HG02970 (cell line): ENCODE measurements around the gene FGF12.

ENCODE experiments used
- ATAC-seq: cut with Tn5 transposase; IDR thresholded peaks from one replicate; pipeline ENCODE4 v1.9.1; 2021; ENCODE audit warnings: mild to moderate bottlenecking, moderate library complexity, moderate number of reproducible peaks; ENCODE audit not compliant: unreplicated experiment, low FRiP score

The FGF12 gene

DNA sequence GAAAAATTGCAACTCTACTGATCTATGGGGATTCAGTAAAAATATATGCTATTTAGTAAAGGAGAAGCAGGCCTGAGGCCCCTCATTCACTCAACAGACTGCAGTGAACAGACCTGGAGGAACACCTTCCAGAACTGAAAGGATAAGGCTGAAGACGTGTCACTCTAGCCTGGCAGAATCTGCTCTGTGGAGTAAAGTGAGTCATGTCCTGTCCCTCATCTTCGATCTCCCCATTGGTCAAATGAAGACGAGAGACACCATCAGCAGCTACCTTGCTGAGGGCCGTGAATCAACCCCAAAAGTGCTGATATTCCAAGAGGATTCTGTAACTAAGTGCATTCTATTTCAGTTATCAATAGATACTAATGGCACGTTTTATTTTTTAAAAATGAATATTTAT is 359.7 kb downstream of the FGF12 start:
- ATAC-seq = no peak

DNA sequence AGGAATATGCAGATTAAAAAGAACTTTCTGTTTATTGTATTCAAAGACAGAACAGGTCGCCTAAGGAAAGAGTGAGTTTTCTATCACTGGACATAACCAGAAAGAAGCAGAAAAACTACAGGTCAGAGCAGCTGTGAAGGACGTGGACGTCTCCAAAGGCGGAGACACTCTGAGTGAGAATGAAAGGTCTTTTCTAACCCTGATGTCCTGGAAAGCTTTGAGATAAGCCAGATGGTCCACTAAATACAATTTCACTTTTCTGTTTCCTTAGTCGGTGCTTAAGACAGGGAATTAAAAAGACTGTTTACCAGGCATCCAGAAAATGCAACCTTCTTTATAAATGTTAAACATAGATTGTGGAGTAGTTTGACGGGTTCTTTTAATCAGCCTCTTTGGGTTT is 360.4 kb downstream of the FGF12 start:
- no peak for ATAC-seq

DNA sequence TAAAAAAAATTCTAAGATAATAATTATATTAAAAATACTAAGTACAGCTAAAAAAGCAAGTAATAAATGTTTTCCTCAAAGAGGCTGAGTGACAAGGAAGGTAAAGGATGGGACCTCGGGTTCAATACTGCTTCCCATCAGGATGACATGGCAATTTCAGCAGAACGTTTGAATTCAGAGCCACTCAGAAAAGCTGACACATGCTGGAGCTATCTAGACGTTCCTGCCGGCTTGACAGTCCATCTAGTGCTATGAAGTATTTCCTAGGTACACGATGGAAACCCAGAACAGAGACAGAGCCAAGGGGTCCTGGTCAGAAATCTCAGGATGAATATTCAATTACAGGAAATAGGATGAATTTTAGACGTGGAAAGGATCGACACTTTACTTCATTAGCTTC is 361.8 kb downstream of the FGF12 start:
- no peak for ATAC-seq

DNA sequence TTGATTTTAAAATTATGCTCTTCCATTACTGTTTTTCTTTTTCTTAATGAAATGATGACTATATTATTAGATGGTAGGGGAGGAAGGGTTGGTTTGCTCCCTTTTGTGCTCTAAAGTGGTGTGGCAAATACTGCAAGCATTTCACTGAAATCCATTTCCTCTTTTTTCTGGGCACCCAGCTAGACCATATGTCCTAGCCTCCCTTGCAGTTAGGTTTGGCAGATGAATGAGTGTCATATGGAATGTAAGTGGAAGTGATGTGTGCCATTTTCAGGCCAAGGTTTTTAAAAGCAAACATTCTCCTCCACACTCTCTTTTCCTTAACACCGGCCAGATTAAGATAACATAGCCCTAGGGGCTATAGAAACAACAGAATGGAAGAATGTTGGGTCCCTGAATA is 363.0 kb downstream of the FGF12 start:
- no peak for ATAC-seq

DNA sequence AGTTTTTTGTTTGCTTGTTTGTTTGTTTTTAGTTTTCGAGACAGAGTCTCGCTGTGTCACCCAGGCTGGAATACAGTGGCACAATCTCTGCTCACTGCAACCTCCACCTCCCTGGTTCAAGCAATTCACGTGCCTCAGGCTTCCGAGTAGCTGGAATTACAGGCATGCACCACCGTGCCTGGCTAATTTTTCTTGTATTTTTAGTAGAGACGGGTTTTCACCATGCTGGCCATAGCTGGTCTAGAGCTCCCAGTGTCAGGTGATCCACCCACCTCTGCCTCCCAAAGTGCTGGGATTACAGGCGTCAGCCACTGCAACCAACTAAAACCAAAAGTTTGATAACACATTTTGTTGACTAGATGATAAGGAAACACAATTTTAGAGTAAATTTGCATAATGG is 372.7 kb downstream of the FGF12 start:
- no peak for ATAC-seq

DNA sequence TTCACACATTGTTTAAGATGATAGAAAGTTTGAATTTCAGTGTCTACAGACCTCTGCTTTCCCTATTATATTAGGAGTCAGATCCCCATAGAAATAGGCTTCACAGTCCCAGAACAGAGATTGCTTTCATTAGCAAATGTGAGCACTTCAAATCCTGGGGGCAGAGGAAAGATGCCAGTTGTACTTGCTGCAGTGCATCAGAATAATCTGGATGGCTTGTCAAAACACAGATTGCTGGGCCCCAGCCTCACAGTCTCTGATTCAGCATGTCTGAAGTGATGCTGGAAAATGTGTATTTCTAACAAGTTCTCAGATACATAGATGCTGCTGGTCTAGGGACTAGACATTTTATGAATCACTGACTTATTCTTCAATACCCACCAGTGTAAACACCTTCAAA is 375.2 kb downstream of the FGF12 start:
- ATAC-seq = no peak

DNA sequence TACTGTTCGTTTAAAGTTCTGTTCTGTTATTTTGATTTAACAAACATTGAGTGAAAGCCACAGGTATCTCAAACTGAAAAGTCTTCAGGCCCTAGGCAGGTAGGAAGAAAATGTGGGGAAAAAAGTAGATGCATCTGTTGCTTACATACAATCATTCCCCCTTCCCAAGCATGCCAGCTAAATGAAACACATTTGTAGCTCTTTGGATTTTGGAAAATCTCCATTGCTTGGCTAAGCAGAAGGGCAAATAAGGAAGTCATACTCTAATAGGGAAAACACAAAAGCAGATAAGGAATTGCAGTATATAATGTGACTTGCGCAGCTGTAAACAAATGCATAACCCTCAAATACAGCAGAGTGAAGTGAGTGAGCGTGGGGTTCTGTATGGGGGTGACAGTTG is 375.9 kb downstream of the FGF12 start:
- ATAC-seq = no peak

DNA sequence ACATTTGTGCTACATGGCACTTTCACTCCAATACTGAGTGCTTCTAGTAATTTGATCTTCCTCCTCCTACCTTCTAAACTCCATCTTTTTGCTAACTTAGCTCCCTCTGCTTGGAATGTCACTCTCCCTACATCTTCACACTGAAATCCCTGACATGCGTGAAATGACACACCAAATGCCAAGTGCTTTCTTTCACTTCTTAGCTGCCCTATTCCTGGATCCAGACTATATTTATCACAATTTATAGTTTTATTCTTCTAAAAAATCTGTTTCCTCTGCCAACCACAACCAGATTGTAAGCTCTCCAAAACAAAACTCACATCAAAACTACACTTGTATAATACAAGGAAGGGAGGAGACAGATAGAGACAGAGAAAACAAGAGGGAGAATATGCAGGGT is 387.3 kb downstream of the FGF12 start:
- ATAC-seq = no peak

DNA sequence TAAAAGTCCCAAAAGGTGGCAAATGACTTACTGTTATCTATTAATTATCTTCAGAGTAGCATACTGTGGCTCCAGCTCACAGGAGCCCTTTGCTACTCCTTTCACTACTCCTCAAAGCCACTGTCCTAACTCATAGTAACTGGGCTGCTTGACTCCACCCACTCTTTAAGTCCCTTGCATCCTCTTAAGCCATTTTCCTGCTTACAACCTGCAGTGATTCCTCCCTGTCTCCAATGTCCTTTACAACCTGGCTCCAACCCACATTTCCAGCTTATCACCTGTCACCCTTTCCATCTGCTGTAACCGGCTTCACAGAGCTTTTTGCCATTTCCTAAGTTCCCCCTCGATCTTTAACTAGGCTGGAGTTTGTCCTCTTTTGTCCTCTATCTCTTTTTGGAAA is 388.1 kb downstream of the FGF12 start:
- ATAC-seq = no peak

DNA sequence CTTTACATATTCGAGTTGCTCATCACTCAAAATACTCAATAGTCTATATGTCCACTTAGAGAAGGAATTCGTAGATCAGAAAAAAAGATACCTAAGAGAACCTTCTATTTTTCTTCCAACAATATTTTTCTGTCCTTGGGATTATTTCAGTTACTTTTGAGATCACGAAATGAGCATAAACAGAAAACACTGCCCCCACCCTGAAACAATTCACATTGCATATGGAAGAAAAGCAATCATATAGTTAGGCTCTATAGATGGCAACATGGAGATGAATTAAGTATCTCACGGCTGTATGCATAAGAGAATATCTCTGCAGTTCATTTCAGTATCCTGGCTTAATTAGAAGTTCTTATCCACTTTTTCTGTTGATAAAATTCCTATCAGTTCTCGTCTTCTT is 391.1 kb downstream of the FGF12 start:
- no peak for ATAC-seq

DNA sequence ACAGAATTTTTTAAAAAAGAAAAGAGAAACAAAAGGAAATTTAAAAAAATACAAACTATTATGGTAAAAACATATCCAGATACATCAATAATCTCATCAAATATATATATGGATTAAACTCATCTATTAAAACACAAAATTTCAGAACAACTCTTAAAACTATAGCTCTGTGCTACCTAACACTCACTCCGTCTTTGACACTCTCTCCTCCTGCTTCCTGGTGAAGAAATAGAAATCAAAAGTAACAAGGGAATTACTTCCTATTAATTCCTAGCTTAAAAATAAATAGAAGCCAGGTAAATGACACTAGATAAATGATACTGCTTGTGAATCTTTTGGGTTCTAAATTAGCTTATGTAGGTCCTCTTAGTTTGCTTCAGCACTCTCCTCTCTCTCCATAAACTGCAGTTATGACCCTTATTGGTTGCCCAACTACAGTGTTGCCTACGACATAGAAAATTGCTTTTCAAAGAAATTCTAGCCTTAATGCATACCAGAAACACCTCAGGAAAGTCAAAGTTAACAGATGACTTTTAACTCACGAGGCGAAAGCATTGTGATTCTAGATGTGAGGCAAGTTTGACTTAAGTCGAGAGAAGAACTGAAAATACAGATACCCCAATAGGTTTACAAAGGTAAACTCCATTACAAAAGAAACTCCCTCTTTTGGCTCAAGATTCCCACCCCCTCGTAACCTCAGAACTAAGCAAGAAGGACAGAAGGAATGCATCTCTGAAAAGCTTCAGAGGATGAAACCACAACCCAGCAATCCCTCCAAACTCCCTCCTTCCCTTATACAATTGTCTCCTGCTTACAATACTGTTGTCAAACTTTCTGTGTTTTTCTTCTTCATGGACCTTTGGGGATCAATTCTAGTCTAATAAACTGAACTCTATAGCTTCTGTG is 394.7 kb downstream of the FGF12 start:
- no peak for ATAC-seq

DNA sequence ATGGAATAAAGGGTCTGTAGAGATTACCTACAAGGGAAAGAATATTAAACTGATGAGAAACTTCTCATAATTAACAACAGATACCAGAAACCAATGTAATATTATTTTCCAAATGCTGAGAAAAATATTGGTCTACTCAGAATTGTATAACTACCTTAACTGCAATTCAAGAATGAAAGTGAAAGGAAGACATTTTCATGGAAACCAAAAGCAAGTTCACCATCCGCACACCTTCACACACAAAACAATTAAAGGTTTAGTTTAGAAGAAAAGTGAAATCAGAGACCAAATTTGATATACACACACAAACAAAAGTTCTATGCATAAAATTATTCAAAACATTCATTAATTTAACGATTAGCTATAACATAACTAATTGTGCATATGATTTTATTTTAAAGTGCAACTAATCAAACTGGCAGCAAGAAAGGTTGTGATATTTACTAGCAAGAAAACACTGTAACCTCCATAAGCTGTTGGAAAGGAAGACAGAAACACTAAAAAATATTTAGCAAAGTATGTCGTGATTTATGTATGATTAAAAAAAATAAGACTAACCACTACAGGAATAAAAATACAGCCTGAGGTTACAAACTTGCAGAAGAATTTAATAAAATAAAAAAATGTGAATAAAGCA is 395.5 kb downstream of the FGF12 start:
- peak; percentile 55 for ATAC-seq

DNA sequence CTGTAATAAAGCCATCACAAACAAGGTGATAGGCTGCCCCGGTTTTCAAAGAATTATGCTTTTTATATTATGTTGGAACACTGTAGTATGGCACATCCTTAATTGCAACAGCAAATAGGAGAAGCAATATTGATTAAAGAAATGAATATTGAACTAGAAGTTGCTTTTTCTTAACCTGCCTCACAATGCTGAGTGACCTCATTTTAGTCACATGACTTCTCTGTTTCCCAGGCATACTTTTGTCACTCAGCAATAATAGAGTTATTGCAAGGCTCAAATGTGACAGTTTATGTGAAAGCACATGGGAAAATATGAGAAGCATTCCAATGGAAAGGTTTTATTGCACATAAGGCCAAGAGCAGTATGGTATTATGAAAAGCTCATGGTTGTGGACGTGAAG is 400.7 kb downstream of the FGF12 start:
- ATAC-seq = no peak

DNA sequence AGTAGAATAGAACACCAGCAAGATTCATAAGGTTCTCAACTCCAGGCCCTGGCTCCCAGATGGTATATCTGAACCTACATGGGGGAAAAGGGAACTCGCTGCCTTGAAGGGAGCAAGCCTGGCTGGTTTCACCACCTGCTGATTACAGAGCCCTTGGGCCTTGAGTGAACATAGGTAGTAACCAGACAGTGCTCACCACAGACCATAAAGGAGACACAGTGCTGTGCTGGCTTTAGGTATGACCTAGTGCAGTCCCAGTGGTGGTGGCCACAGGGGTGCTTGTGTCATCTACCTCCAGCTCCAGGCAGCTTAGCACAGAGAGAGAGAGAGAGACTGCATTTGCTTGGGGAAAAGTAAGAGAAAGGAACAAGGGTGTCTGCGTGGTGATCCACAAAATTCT is 409.8 kb downstream of the FGF12 start:
- ATAC-seq = no peak

DNA sequence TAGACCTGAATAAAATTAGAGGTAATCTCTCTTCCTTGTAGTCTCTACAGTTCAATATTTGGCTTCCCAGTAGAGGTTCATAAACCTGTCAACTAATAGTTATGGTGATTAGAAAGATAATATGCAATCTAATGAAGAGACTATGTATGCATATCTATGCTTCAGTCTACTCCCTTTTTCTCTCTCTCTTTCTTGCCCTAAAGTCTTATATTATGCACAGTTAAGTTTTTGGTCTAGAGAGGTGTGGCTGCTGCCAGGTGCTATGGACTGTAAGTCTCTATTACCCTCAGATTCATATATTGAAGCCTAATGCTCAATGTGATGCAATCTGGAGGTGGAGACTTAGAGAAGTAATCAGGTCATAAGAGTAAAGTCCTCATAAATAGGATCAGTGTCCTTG is 413.7 kb downstream of the FGF12 start:
- ATAC-seq = no peak

DNA sequence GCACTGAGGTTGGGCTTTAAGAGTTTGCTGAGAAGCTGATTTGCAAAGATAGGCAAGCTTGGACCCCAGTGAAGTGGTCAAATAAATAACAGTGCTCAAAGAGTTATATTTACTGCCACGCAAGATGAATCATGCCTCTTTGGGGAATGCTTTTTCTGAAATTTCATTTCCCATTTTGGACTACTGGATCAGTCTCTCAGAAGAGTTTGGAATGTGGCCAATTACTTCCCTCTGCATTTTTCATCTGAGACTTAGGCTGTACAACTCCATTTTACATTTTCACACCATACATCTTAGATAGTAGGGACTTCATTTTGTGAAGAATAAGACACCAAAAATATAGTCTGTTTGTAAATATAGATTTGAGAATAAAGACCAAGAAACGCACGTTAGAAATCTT is 419.7 kb downstream of the FGF12 start:
- no peak for ATAC-seq

DNA sequence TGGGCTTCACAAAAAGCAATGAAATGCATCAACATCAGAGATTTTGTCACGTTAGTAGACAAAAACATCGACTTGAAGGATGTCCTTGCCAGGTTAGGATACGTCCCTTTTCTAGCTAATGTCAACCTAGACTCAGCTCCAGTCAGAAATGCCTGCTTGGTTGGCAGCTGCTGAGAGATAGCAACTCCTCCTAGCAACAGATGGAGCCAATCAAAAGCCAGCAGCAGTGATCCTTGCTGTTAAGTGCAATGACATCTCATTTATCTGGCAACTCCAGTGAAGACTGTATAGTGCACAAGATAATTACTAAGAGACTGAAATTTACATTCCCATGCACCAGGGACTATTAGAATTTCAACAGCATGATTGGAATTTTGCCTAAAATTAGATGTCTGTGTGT is 424.1 kb downstream of the FGF12 start:
- no peak for ATAC-seq

DNA sequence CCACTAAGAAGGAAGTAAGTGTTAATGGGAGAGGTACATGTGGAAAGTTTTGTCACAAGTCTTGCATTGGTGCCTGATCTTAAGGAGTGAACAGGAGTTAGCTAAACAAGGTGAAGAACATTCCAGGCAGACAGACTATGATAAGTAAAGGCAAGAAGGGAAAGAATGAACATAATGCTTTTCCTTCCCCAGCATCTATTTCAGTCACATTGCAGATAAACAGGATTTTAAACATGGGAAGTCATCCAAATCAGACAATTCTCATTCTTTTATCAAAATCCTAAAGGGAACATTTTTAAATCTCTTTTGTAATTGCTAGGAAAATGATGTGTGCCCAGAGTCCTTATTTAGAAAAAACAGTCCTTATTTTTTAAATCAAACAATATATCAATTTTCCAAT is 424.6 kb downstream of the FGF12 start:
- ATAC-seq = no peak

DNA sequence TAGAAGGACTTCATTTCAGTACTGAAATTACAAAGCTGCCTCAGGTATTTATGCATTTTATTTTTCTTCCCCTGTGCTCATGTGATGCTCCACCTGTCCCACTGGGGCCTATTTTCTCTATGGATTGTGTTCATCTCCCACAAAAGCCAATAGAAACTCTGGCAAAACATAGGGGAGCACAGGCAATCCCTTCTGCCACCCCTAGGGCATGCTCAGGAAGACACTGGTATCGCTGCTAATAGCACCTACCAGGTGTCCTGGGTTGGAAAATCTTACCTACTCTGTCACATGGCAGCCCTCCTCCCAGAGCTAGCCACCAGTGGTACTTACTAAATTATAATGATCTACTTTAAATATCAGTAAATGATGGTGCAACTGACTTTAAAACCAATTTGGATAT is 427.4 kb downstream of the FGF12 start:
- ATAC-seq = no peak

DNA sequence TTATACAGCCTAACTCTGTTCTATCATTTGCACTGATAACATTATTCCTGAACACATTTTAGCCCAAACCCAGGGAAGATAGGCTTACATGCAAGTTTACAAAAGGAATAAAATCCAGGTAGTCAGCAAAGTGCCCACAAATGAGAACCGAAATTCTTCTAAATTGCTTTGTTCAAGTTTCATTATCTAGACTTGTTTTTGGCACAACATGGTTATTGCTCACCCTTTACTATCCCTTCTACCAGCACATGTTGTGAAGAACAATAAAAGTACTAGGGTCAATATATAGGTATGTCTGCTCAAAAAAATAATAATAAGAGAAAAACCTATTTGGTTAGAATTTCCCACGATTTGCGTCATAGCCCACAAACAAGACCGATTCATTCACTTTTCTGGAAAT is 430.5 kb downstream of the FGF12 start:
- no peak for ATAC-seq

DNA sequence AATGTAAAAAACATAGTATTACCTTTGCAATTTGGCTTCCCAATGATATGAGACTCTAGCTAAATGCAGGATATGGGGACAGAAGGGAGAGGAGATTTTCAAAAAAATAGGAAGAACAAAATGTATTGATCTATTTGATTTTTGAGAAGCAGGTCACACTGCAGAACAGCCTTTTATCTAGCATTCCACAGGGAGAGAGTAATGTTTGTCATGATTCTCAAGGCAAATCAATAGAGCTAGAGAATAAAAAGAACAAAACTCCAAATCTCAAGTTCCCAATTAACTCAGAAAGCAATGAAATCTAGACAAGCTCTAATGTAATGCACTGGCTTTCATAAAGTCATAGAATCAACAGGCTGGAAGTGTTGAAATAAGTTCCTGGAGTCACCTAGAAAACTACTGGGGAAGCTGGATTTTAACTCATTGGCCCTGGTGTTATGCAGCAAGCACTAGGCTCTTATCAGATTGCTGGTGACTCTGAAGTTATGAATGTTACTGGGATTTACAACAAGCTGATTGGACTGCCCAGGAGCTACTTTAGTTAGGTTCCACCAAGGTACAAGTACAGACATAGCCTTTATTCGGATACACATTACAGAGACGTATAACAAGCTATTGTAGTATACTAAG is 442.8 kb downstream of the FGF12 start:
- ATAC-seq = no peak
